Neural cell (in vitro differentiated cells): ENCODE results near the gene HIC1.

Experiments used
- EP300 ChIP-seq: fragments of 450-650 bp; conservative IDR thresholded peaks from 2 replicates; pipeline ENCODE4 v1.6.1; 2014; ENCODE audit warnings: antibody characterized with exemption, mild to moderate bottlenecking, moderate library complexity; ENCODE audit not compliant: poor library complexity, severe bottlenecking
- EZH2 ChIP-seq: fragments of 200-600, 300-800 bp; shearing (Covaris generic), sonication (generic); IDR thresholded peaks from 2 replicates; pipeline ENCODE4 v1.6.1; 2014; ENCODE audit warnings: antibody characterized with exemption, low read length, borderline replicate concordance, mild to moderate bottlenecking; ENCODE audit not compliant: insufficient read depth, poor library complexity, severe bottlenecking
- MXI1 ChIP-seq: fragments of 450-650 bp; conservative IDR thresholded peaks from 2 replicates; pipeline ENCODE4 v1.6.1; 2014; ENCODE audit warnings: antibody characterized with exemption, mild to moderate bottlenecking; ENCODE audit not compliant: poor library complexity, severe bottlenecking
- POLR2AphosphoS5 ChIP-seq: IDR thresholded peaks from 2 replicates; pipeline ENCODE4 v1.6.1; 2012
- RAD21 ChIP-seq: fragments of 450-650 bp; conservative IDR thresholded peaks from 2 replicates; pipeline ENCODE4 v1.6.1; 2014; ENCODE audit warnings: antibody characterized with exemption, mild to moderate bottlenecking, moderate library complexity
- SMC3 ChIP-seq: fragments of 450-650 bp; conservative IDR thresholded peaks from 2 replicates; pipeline ENCODE4 v1.6.1; 2014; ENCODE audit warnings: antibody characterized with exemption, mild to moderate bottlenecking, moderate library complexity; ENCODE audit not compliant: poor library complexity
- TAF1 ChIP-seq: IDR thresholded peaks from 2 replicates; pipeline ENCODE4 v1.6.1; 2012; ENCODE audit warnings: low read depth
- TF ChIP-seq, protein P1 (sequence below): fragments of 450-650 bp; IDR thresholded peaks from 2 replicates; pipeline ENCODE4 v1.5.1; 2014; ENCODE audit warnings: antibody characterized with exemption, mild to moderate bottlenecking, moderate library complexity; ENCODE audit not compliant: poor library complexity, severe bottlenecking
- TF ChIP-seq, protein P2 (sequence below): IDR thresholded peaks from 2 replicates; pipeline ENCODE4 v1.6.1; 2012; ENCODE audit warnings: borderline replicate concordance

- TF ChIP-seq MXI1 = no peak
- TF ChIP-seq, protein P1, sequence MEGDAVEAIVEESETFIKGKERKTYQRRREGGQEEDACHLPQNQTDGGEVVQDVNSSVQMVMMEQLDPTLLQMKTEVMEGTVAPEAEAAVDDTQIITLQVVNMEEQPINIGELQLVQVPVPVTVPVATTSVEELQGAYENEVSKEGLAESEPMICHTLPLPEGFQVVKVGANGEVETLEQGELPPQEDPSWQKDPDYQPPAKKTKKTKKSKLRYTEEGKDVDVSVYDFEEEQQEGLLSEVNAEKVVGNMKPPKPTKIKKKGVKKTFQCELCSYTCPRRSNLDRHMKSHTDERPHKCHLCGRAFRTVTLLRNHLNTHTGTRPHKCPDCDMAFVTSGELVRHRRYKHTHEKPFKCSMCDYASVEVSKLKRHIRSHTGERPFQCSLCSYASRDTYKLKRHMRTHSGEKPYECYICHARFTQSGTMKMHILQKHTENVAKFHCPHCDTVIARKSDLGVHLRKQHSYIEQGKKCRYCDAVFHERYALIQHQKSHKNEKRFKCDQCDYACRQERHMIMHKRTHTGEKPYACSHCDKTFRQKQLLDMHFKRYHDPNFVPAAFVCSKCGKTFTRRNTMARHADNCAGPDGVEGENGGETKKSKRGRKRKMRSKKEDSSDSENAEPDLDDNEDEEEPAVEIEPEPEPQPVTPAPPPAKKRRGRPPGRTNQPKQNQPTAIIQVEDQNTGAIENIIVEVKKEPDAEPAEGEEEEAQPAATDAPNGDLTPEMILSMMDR = no peak
- TF ChIP-seq, protein P2, sequence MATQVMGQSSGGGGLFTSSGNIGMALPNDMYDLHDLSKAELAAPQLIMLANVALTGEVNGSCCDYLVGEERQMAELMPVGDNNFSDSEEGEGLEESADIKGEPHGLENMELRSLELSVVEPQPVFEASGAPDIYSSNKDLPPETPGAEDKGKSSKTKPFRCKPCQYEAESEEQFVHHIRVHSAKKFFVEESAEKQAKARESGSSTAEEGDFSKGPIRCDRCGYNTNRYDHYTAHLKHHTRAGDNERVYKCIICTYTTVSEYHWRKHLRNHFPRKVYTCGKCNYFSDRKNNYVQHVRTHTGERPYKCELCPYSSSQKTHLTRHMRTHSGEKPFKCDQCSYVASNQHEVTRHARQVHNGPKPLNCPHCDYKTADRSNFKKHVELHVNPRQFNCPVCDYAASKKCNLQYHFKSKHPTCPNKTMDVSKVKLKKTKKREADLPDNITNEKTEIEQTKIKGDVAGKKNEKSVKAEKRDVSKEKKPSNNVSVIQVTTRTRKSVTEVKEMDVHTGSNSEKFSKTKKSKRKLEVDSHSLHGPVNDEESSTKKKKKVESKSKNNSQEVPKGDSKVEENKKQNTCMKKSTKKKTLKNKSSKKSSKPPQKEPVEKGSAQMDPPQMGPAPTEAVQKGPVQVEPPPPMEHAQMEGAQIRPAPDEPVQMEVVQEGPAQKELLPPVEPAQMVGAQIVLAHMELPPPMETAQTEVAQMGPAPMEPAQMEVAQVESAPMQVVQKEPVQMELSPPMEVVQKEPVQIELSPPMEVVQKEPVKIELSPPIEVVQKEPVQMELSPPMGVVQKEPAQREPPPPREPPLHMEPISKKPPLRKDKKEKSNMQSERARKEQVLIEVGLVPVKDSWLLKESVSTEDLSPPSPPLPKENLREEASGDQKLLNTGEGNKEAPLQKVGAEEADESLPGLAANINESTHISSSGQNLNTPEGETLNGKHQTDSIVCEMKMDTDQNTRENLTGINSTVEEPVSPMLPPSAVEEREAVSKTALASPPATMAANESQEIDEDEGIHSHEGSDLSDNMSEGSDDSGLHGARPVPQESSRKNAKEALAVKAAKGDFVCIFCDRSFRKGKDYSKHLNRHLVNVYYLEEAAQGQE = no peak
- no peak for TF ChIP-seq SMC3
- no peak for TF ChIP-seq EP300
- no peak for TF ChIP-seq TAF1
- TF ChIP-seq RAD21 = no peak
- no peak for TF ChIP-seq EZH2
- TF ChIP-seq POLR2AphosphoS5 = no peak
These were observed 20.7 kb upstream of the HIC1 start for GRCh38 chr17:2034157-2034556.
